ENCODE data around the gene MYLK.

DNA sequence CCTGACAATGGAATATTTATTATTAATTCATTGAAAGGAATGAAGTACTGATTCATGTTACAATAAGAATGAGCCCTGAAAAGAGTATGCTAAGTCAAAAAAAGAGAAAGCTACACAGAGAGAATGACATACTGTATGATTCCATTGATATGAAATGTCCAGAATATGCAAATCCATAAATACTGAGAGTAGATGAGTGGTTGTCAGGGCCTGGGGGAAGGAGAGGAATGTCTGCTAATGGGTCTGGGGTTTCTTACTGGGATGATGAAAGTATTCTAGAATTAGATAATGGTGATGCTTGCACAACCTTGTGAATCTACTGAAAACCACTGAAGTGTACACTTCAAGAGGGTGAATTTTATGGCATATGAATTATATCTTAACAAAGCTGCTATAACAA is 219.4 kb downstream of the MYLK start:
- no peak for TF ChIP-seq POLR2AphosphoS5 (IDR thresholded peaks at IDR 0.05)
- TF ChIP-seq, protein P1, sequence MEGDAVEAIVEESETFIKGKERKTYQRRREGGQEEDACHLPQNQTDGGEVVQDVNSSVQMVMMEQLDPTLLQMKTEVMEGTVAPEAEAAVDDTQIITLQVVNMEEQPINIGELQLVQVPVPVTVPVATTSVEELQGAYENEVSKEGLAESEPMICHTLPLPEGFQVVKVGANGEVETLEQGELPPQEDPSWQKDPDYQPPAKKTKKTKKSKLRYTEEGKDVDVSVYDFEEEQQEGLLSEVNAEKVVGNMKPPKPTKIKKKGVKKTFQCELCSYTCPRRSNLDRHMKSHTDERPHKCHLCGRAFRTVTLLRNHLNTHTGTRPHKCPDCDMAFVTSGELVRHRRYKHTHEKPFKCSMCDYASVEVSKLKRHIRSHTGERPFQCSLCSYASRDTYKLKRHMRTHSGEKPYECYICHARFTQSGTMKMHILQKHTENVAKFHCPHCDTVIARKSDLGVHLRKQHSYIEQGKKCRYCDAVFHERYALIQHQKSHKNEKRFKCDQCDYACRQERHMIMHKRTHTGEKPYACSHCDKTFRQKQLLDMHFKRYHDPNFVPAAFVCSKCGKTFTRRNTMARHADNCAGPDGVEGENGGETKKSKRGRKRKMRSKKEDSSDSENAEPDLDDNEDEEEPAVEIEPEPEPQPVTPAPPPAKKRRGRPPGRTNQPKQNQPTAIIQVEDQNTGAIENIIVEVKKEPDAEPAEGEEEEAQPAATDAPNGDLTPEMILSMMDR (IDR thresholded peaks at IDR 0.05), result no peak
- no peak for TF ChIP-seq POLR2A (IDR thresholded peaks at IDR 0.05)
- no peak for TF ChIP-seq EP300 (IDR thresholded peaks at IDR 0.05)

Data from suprapubic skin (tissue), 4 donors.